K562 (cell line): ENCODE results near the gene PRPF6. TPM values are rescaled to one million over a fixed set of nuclear protein-coding genes. Genes with fewer than 3 reads are reported as not detected.

Experiments used
- ATAC-seq: fragments of 200-7000 bp; cut with Tn5 transposase; 3 replicates; pipeline ENCODE4 v1.9.1; 2020; ENCODE audit warnings: moderate library complexity
- BruUV-seq: library from RNA; stranded (reverse); fragments of 400-500 nt; replicated peaks from 2 replicates; lab custom pipeline; 2021; lab: Mats Ljungman, UMichigan
- CTCF ChIA-PET: fragments of 300-600 bp; formaldehyde crosslinking; extraction: SDS; loops from one replicate; lab custom pipeline; 2021; ENCODE audit warnings: low intra/inter-chr PET ratio; lab: Yijun Ruan, JAX
- POLR2A ChIA-PET: fragments of 300-600, 350-650 bp; sonication (Branson Sonifier 250); formaldehyde crosslinking; extraction: SDS; loops from one replicate; lab custom pipeline; 2021; ENCODE audit warnings: antibody characterized with exemption, inconsistent platforms; lab: Yijun Ruan, JAX
- DNase-seq, 4 experiments: peaks; one replicate each; pipeline versions ENCODE4 v3.0.0 to v3.0.0-alpha.2; 2011 to 2018; ENCODE audit warnings: low spot score in 3 of 4, mixed read lengths in 3 of 4; ENCODE audit errors: extremely low read depth in 1 of 4
- FAIRE-seq: peaks from 2 replicates; lab custom pipeline; 2011; peaks lifted over from hg19 to GRCh38; lab: Jason Lieb, UNC
- H2AFZ ChIP-seq: 2 replicates; pipeline ENCODE4 v1.6.0; 2011; ENCODE audit warnings: low read depth, low read length, control low read depth, inconsistent platforms
- H3K27ac ChIP-seq: fragments of 200-600 bp; 3 replicates; pipeline ENCODE4 v1.8.0; 2011; ENCODE audit warnings: low read depth, mild to moderate bottlenecking, control low read depth, inconsistent platforms, low read length, moderate library complexity, mixed read lengths; ENCODE audit errors: extremely low read depth
- H3K27me3 ChIP-seq, 2 experiments: fragments of 300-600 bp in 1 of 2; 2 replicates in 1 of 2; 3 replicates in 1 of 2; pipeline versions ENCODE4 v1.6.0 to v1.8.0; 2011; ENCODE audit warnings: inconsistent platforms in 2 of 2, low read length in 2 of 2, mild to moderate bottlenecking in 1 of 2, mixed read lengths in 1 of 2, moderate library complexity in 1 of 2; ENCODE audit not compliant: control insufficient read depth in 2 of 2, insufficient read depth in 2 of 2
- H3K36me3 ChIP-seq: fragments of 300-600 bp; 3 replicates; pipeline ENCODE4 v1.8.0; 2011; ENCODE audit warnings: mild to moderate bottlenecking, low read length, inconsistent platforms; ENCODE audit not compliant: control insufficient read depth, insufficient read depth
- H3K4me1 ChIP-seq, 2 experiments: fragments of 200-600 bp in 1 of 2; replicated peaks in 1 of 2; 2 replicates in 1 of 2; 3 replicates in 1 of 2; pipeline versions ENCODE4 v1.5.1 to v1.8.0; 2011; ENCODE audit warnings: inconsistent platforms in 2 of 2, low read length in 2 of 2, mild to moderate bottlenecking in 1 of 2, mixed read lengths in 1 of 2, moderate library complexity in 1 of 2; ENCODE audit not compliant: control insufficient read depth in 2 of 2, insufficient read depth in 2 of 2
- H3K4me2 ChIP-seq: 2 replicates; pipeline ENCODE4 v1.6.1; 2011; ENCODE audit warnings: low read length, control low read depth, inconsistent platforms, mixed read lengths; ENCODE audit not compliant: insufficient read depth
- H3K4me3 ChIP-seq: fragments of 200-600 bp; sonication (generic), shearing (Covaris generic); 2 replicates; pipeline ENCODE4 v1.5.1; 2016; ENCODE audit warnings: control low read depth, inconsistent platforms
- H3K79me2 ChIP-seq: fragments of 200-600 bp; 3 replicates; pipeline ENCODE4 v1.8.0; 2011; ENCODE audit warnings: low read length, inconsistent platforms; ENCODE audit not compliant: control insufficient read depth, insufficient read depth
- H3K9ac ChIP-seq, 2 experiments: 2 replicates each; pipeline versions ENCODE4 v1.6.0 to v1.6.1; 2011; ENCODE audit warnings: low read depth in 2 of 2, low read length in 2 of 2, control low read depth in 1 of 2, inconsistent platforms in 1 of 2, mild to moderate bottlenecking in 1 of 2, mixed read lengths in 1 of 2; ENCODE audit not compliant: insufficient read depth in 1 of 2
- H3K9me1 ChIP-seq: one replicate; pipeline ENCODE4 v1.6.0; 2011; ENCODE audit warnings: inconsistent platforms, mild to moderate bottlenecking, low read length, moderate library complexity; ENCODE audit not compliant: control insufficient read depth, insufficient read depth
- H3K9me3 ChIP-seq: replicated peaks from 2 replicates; pipeline ENCODE4 v1.5.1; 2011; ENCODE audit warnings: low read depth, low read length, inconsistent platforms; ENCODE audit not compliant: control insufficient read depth, insufficient read depth
- H4K20me1 ChIP-seq: replicated peaks from 2 replicates; pipeline ENCODE4 v1.6.1; 2011; ENCODE audit warnings: low read length, inconsistent platforms, mixed read lengths; ENCODE audit not compliant: control insufficient read depth, insufficient read depth
- ELF4 ChIP-seq: fragments of 450-650 bp; formaldehyde crosslinking; IDR thresholded peaks from 2 replicates; pipeline ENCODE4 v1.4.0; 2022; ENCODE audit warnings: missing genetic modification characterization
- KAT2B ChIP-seq: IDR thresholded peaks from one replicate; pipeline ENCODE4 v1.6.1; 2012; ENCODE audit warnings: low read depth, mild to moderate bottlenecking, control low read depth, inconsistent platforms, low read length, moderate library complexity
- MAFK ChIP-seq: IDR thresholded peaks from 2 replicates; pipeline ENCODE4 v1.6.1; 2011; ENCODE audit warnings: low read length, improper control_type of control experiment
- MEIS2 ChIP-seq: fragments of 450-650 bp; IDR thresholded peaks from 2 replicates; pipeline ENCODE4 v1.6.1; 2014; ENCODE audit warnings: mild to moderate bottlenecking; ENCODE audit not compliant: partially characterized antibody
- MTF1 ChIP-seq: fragments of 250-450 bp; sonication (Bioruptor Pico); IDR thresholded peaks from 2 replicates; pipeline ENCODE4 v1.9.0; 2021; ENCODE audit warnings: moderate library complexity, mild to moderate bottlenecking, inconsistent platforms, borderline replicate concordance
- NFIC ChIP-seq: fragments of 450-650 bp; IDR thresholded peaks from 2 replicates; pipeline ENCODE4 v1.6.1; 2017; ENCODE audit warnings: mild to moderate bottlenecking, inconsistent platforms
- NFXL1 ChIP-seq: fragments of 450-650 bp; formaldehyde crosslinking; IDR thresholded peaks from 2 replicates; pipeline ENCODE4 v1.4.0; 2021; ENCODE audit warnings: mild to moderate bottlenecking
- NR1H2 ChIP-seq: sonication (generic); formaldehyde crosslinking; IDR thresholded peaks from 2 replicates; pipeline ENCODE4 v1.4.0; 2020; ENCODE audit warnings: mild to moderate bottlenecking, missing genetic modification reagents
- POLR2G ChIP-seq: fragments of 200-400 bp; formaldehyde crosslinking; IDR thresholded peaks from 2 replicates; pipeline ENCODE4 v1.6.1; 2017; ENCODE audit warnings: low read depth, mild to moderate bottlenecking, antibody characterized with exemption, low read length, moderate library complexity
- PTRF ChIP-seq: fragments of 450-650 bp; IDR thresholded peaks from 2 replicates; pipeline ENCODE4 v1.6.1; 2016; ENCODE audit warnings: mild to moderate bottlenecking, missing genetic modification characterization, missing compliant biosample characterization
- SRF ChIP-seq, 2 experiments: fragments of 250-450, 450-650 bp in 1 of 2; sonication (Bioruptor Pico) in 1 of 2; sonication (generic) in 1 of 2; formaldehyde crosslinking; IDR thresholded peaks; 2 replicates each; pipeline versions ENCODE4 v1.5.0 to v1.5.1; 2020 to 2022; ENCODE audit warnings: mild to moderate bottlenecking in 1 of 2, missing genetic modification reagents in 1 of 2
- TBL1XR1 ChIP-seq, 2 experiments: IDR thresholded peaks; 2 replicates each; pipeline ENCODE4 v1.6.1; 2012; ENCODE audit warnings: improper control_type of control experiment in 2 of 2, low read length in 2 of 2, mild to moderate bottlenecking in 1 of 2
- ZBTB26 ChIP-seq: fragments of 450-650 bp; formaldehyde crosslinking; IDR thresholded peaks from 2 replicates; pipeline ENCODE4 v1.4.0; 2022; ENCODE audit warnings: missing genetic modification characterization
- ZMIZ1 ChIP-seq, 2 experiments: fragments of 150-350 bp in 1 of 2; IDR thresholded peaks; 2 replicates each; pipeline ENCODE4 v1.6.1; 2012 to 2016; ENCODE audit warnings: low read depth in 2 of 2, low read length in 2 of 2, mild to moderate bottlenecking in 1 of 2, moderate library complexity in 1 of 2
- ZNF121 ChIP-seq: sonication (generic); formaldehyde crosslinking; conservative IDR thresholded peaks from 2 replicates; pipeline ENCODE4 v1.8.0; 2022; ENCODE audit warnings: missing genetic modification reagents
- ZNF398 ChIP-seq: fragments of 250-450 bp; sonication (Bioruptor Pico); IDR thresholded peaks from 2 replicates; pipeline ENCODE4 v1.8.0; 2021; ENCODE audit warnings: moderate library complexity, mild to moderate bottlenecking, inconsistent platforms
- WGBS: fragments of 100-300 bp; shearing (Covaris generic); methylation state at CpG from one replicate; pipeline ENCODE4 v1.1.6; 2016; ENCODE audit warnings: low coverage, mixed read lengths; ENCODE audit not compliant: insufficient coverage; ENCODE audit errors: missing lambda C conversion rate; 5-methylcytosine and 5-hydroxymethylcytosine counted together
- in situ Hi-C: fragments of 300-500 bp; cut with MboI; formaldehyde crosslinking; loops from 4 replicates; pipeline ENCODE4 v1.15.0; 2018; ENCODE audit warnings: inconsistent platforms, mixed read lengths
- intact Hi-C: fragments of 100-400 bp; cut with micrococcal nuclease; formaldehyde crosslinking; loops from 2 replicates; pipeline ENCODE4 v1.14.2; 2022
- polyA plus RNA-seq, 8 experiments: library from polyadenylated mRNA; depleted of rRNA in 4 of 8; stranded (reverse) in 5 of 8; unstranded in 3 of 8; fragments of >200 nt; fragmentation: Nextera tagmentation in 2 of 8; fragmentation: Illumina TruSeq in 1 of 8; extraction: Ambion mirVana in 2 of 8; extraction: Trizol in 1 of 8; gene quantifications; 2 replicates each; pipeline versions ENCODE4 v1.2.1 to v1.2.3, GENCODE V29; 2011 to 2014; ENCODE audit warnings: inconsistent platforms in 1 of 8, missing spikeins in 1 of 8
- total RNA-seq, 7 experiments: library from RNA; depleted of rRNA in 6 of 7; stranded (reverse); fragments of >200 nt in 6 of 7; fragmentation: Illumina TruSeq in 2 of 7; extraction: Trizol in 2 of 7; gene quantifications; 2 replicates each; pipeline versions ENCODE4 v1.2.1 to v1.2.3, GENCODE V29; 2011 to 2021; ENCODE audit warnings: low replicate concordance in 1 of 7

Gene PRPF6
- total and polyA plus RNA-seq, 9 of the 15 experiments (the other 6 are each of a cell fraction or from before 2014, with no cell fraction given): 4.2 to 83.2 (median 59.9) TPM

GRCh38 chr20:64006490-64006889, 25.6 kb downstream of the PRPF6 start:
- CTCF ChIA-PET: no interaction called here
- ATAC-seq (no peak), FAIRE-seq (no peak)
- Histone ChIP-seq H3K27ac (no peak overlapping the region), H3K4me2 (no peak overlapping the region), H3K79me2 (peaks cover 3% of the 10 kb centered on the region; the same call in 1 of the 3 replicates), H3K9me1 (no peaks in the 10 kb centered on the region), H3K9me3 (peaks cover 6% of the 10 kb centered on the region), H2AFZ (no peak overlapping the region)
- in situ Hi-C loops: no loop called here
- TF ChIP-seq MAFK: no peak
- no peak for TF ChIP-seq ELF4 (CRISPR knock-in tag)
- no peak for TF ChIP-seq NR1H2 (CRISPR knock-in tag)
- TF ChIP-seq MEIS2: no peak
- no peak for TF ChIP-seq NFIC
- no peak for TF ChIP-seq MTF1
- no peak for TF ChIP-seq ZNF398
- TF ChIP-seq POLR2G: no peak
- no peak for TF ChIP-seq TBL1XR1 (IDR thresholded peaks at IDR 0.05; ENCODE audit: low read length in 2 of 2)
- no peak for TF ChIP-seq NFXL1 (CRISPR knock-in tag)
- no peak for TF ChIP-seq PTRF
- no peak for TF ChIP-seq KAT2B
- no peak for TF ChIP-seq ZMIZ1 (IDR thresholded peaks at IDR 0.05; ENCODE audit: low read depth in 2 of 2, low read length in 2 of 2)
- TF ChIP-seq SRF (CRISPR knock-in tag; IDR thresholded peaks at IDR 0.05): no peak
- TF ChIP-seq ZNF121 (CRISPR knock-in tag): no peak
- no peak for TF ChIP-seq ZBTB26 (CRISPR knock-in tag)
- TF ChIP-seq, all 486 proteins: peak for 0
- H3K9ac ChIP-seq: no peak overlapping the region
- H3K27me3 ChIP-seq: no peaks in the 10 kb centered on the region
- no peak for DNase-seq
- POLR2A ChIA-PET: interaction anchor here (1.3 kb wide), 1 partner anchor 17 kb away, joined by 7 read pairs; no protein-coding TSS in a partner anchor
- 86% methylated on average over 9 of the region's 10 CpGs for WGBS
- peaks cover 81% of the 10 kb centered on the region for H3K36me3 ChIP-seq
- intact Hi-C loops: no loop called here
- no peaks in the 10 kb centered on the region for H3K4me1 ChIP-seq
- H4K20me1 ChIP-seq: no peaks in the 10 kb centered on the region
- BruUV-seq: no TSS peak
- no peak overlapping the region for H3K4me3 ChIP-seq
